WTC11 (cell line): Measurements from ENCODE around the gene SLC8A1.

ENCODE experiments used
- CBFB ChIP-seq: sonication (generic); formaldehyde crosslinking; IDR thresholded peaks from 2 replicates; pipeline ENCODE4 v1.8.1; 2022; ENCODE audit warnings: mild to moderate bottlenecking, low read depth, missing genetic modification reagents
- ESRRA ChIP-seq: sonication (generic); formaldehyde crosslinking; IDR thresholded peaks from 2 replicates; pipeline ENCODE4 v1.8.1; 2022; ENCODE audit warnings: mild to moderate bottlenecking, missing genetic modification reagents, borderline replicate concordance
- KAT7 ChIP-seq: sonication (generic); formaldehyde crosslinking; IDR thresholded peaks from 2 replicates; pipeline ENCODE4 v1.8.1; 2023; ENCODE audit warnings: missing genetic modification reagents, mild to moderate bottlenecking, borderline replicate concordance
- SOX15 ChIP-seq: fragments of 250-450 bp; sonication (Bioruptor Pico); IDR thresholded peaks from 2 replicates; pipeline ENCODE4 v1.9.0; 2021; ENCODE audit warnings: mild to moderate bottlenecking
- SP1 ChIP-seq: sonication (generic); formaldehyde crosslinking; conservative IDR thresholded peaks from 2 replicates; pipeline ENCODE4 v1.8.1; 2022; ENCODE audit warnings: missing genetic modification reagents
- TCF7 ChIP-seq: sonication (generic); formaldehyde crosslinking; IDR thresholded peaks from 2 replicates; pipeline ENCODE4 v1.8.0; 2022; ENCODE audit warnings: mild to moderate bottlenecking, low read depth, missing genetic modification reagents, moderate library complexity
- ZNF423 ChIP-seq: fragments of 250-450 bp; sonication (Bioruptor Pico); IDR thresholded peaks from 2 replicates; pipeline ENCODE4 v2.1.2; 2022; ENCODE audit warnings: mild to moderate bottlenecking, moderate library complexity
- TF ChIP-seq, protein P1 (sequence below): fragments of 200-600 bp; IDR thresholded peaks from 2 replicates; pipeline ENCODE4 v1.8.0; 2022; ENCODE audit warnings: antibody characterized with exemption
- TF ChIP-seq, protein P2 (sequence below): sonication (generic); formaldehyde crosslinking; IDR thresholded peaks from 2 replicates; pipeline ENCODE4 v1.8.1; 2022; ENCODE audit warnings: mild to moderate bottlenecking, missing genetic modification reagents, moderate library complexity, borderline replicate concordance
- TF ChIP-seq, protein P3 (sequence below): sonication (generic); formaldehyde crosslinking; IDR thresholded peaks from 2 replicates; pipeline ENCODE4 v1.8.1; 2023; ENCODE audit warnings: mild to moderate bottlenecking, missing genetic modification reagents, moderate library complexity
- TF ChIP-seq, protein P4 (sequence below): sonication (generic); formaldehyde crosslinking; IDR thresholded peaks from 2 replicates; pipeline ENCODE4 v1.8.0; 2023; ENCODE audit warnings: missing genetic modification reagents
- TF ChIP-seq, protein P5 (sequence below): sonication (generic); formaldehyde crosslinking; IDR thresholded peaks from 2 replicates; pipeline ENCODE4 v1.8.0; 2022; ENCODE audit warnings: mild to moderate bottlenecking, missing genetic modification reagents
- TF ChIP-seq, protein P6 (sequence below): sonication (generic); formaldehyde crosslinking; IDR thresholded peaks from 2 replicates; pipeline ENCODE4 v1.8.1; 2023; ENCODE audit warnings: mild to moderate bottlenecking, missing genetic modification reagents, borderline replicate concordance

DNA sequence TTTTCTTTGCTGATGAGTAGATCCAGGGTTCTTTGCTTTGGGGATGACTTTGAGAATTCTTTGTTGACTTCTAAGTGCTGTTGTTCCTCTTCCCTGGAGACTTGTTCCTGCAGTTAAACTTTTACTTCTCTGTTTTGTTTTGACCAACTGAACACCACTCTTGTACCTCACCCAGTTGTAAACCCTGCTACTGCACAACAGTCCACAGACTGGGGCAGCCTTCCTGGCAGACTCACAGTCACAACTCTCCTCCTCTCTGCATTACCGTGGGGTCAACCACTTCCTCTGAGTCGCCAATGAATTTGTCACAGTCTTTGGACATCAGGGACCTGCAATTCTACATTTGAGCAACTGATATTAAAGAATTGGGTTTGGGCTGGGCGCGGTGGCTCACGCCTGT, 3.8 kb upstream of the SLC8A1 start:
- TF ChIP-seq, protein P1, sequence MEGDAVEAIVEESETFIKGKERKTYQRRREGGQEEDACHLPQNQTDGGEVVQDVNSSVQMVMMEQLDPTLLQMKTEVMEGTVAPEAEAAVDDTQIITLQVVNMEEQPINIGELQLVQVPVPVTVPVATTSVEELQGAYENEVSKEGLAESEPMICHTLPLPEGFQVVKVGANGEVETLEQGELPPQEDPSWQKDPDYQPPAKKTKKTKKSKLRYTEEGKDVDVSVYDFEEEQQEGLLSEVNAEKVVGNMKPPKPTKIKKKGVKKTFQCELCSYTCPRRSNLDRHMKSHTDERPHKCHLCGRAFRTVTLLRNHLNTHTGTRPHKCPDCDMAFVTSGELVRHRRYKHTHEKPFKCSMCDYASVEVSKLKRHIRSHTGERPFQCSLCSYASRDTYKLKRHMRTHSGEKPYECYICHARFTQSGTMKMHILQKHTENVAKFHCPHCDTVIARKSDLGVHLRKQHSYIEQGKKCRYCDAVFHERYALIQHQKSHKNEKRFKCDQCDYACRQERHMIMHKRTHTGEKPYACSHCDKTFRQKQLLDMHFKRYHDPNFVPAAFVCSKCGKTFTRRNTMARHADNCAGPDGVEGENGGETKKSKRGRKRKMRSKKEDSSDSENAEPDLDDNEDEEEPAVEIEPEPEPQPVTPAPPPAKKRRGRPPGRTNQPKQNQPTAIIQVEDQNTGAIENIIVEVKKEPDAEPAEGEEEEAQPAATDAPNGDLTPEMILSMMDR: no peak
- TF ChIP-seq ESRRA (CRISPR knock-in tag): no peak
- TF ChIP-seq, protein P2, sequence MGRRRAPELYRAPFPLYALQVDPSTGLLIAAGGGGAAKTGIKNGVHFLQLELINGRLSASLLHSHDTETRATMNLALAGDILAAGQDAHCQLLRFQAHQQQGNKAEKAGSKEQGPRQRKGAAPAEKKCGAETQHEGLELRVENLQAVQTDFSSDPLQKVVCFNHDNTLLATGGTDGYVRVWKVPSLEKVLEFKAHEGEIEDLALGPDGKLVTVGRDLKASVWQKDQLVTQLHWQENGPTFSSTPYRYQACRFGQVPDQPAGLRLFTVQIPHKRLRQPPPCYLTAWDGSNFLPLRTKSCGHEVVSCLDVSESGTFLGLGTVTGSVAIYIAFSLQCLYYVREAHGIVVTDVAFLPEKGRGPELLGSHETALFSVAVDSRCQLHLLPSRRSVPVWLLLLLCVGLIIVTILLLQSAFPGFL (CRISPR knock-in tag): no peak
- TF ChIP-seq CBFB (CRISPR knock-in tag): no peak
- TF ChIP-seq, protein P3, sequence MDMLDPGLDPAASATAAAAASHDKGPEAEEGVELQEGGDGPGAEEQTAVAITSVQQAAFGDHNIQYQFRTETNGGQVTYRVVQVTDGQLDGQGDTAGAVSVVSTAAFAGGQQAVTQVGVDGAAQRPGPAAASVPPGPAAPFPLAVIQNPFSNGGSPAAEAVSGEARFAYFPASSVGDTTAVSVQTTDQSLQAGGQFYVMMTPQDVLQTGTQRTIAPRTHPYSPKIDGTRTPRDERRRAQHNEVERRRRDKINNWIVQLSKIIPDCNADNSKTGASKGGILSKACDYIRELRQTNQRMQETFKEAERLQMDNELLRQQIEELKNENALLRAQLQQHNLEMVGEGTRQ (CRISPR knock-in tag): no peak
- no peak for TF ChIP-seq KAT7 (CRISPR knock-in tag)
- TF ChIP-seq SP1: no peak
- TF ChIP-seq SOX15 (CRISPR knock-in tag): no peak
- TF ChIP-seq, protein P4, sequence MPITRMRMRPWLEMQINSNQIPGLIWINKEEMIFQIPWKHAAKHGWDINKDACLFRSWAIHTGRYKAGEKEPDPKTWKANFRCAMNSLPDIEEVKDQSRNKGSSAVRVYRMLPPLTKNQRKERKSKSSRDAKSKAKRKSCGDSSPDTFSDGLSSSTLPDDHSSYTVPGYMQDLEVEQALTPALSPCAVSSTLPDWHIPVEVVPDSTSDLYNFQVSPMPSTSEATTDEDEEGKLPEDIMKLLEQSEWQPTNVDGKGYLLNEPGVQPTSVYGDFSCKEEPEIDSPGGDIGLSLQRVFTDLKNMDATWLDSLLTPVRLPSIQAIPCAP: no peak
- no peak for TF ChIP-seq ZNF423 (CRISPR knock-in tag)
- TF ChIP-seq, protein P5, sequence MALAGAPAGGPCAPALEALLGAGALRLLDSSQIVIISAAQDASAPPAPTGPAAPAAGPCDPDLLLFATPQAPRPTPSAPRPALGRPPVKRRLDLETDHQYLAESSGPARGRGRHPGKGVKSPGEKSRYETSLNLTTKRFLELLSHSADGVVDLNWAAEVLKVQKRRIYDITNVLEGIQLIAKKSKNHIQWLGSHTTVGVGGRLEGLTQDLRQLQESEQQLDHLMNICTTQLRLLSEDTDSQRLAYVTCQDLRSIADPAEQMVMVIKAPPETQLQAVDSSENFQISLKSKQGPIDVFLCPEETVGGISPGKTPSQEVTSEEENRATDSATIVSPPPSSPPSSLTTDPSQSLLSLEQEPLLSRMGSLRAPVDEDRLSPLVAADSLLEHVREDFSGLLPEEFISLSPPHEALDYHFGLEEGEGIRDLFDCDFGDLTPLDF: no peak
- TF ChIP-seq, protein P6, sequence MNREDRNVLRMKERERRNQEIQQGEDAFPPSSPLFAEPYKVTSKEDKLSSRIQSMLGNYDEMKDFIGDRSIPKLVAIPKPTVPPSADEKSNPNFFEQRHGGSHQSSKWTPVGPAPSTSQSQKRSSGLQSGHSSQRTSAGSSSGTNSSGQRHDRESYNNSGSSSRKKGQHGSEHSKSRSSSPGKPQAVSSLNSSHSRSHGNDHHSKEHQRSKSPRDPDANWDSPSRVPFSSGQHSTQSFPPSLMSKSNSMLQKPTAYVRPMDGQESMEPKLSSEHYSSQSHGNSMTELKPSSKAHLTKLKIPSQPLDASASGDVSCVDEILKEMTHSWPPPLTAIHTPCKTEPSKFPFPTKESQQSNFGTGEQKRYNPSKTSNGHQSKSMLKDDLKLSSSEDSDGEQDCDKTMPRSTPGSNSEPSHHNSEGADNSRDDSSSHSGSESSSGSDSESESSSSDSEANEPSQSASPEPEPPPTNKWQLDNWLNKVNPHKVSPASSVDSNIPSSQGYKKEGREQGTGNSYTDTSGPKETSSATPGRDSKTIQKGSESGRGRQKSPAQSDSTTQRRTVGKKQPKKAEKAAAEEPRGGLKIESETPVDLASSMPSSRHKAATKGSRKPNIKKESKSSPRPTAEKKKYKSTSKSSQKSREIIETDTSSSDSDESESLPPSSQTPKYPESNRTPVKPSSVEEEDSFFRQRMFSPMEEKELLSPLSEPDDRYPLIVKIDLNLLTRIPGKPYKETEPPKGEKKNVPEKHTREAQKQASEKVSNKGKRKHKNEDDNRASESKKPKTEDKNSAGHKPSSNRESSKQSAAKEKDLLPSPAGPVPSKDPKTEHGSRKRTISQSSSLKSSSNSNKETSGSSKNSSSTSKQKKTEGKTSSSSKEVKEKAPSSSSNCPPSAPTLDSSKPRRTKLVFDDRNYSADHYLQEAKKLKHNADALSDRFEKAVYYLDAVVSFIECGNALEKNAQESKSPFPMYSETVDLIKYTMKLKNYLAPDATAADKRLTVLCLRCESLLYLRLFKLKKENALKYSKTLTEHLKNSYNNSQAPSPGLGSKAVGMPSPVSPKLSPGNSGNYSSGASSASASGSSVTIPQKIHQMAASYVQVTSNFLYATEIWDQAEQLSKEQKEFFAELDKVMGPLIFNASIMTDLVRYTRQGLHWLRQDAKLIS (CRISPR knock-in tag): no peak
- TF ChIP-seq TCF7: no peak
